H1 (cell line): ENCODE data around the gene MRGPRX2. TPM values are rescaled to one million over a fixed set of nuclear protein-coding genes. Genes with fewer than 3 reads are reported as not detected.
A peak's percentile ranks its signal among the peaks of the same experiment; 100 is the strongest.

ENCODE experiments used
- ATF2 ChIP-seq: IDR thresholded peaks from 2 replicates; pipeline ENCODE4 v1.6.1; 2012; ENCODE audit warnings: low read length, inconsistent platforms
- BACH1 ChIP-seq: IDR thresholded peaks from 2 replicates; pipeline ENCODE4 v1.6.1; 2012; ENCODE audit warnings: low read length, improper control_type of control experiment
- BCL11A ChIP-seq, 2 experiments: IDR thresholded peaks; one replicate each; pipeline ENCODE4 v1.6.1; 2011; ENCODE audit warnings: low read depth in 2 of 2, low read length in 2 of 2, mild to moderate bottlenecking in 2 of 2
- CEBPB ChIP-seq: IDR thresholded peaks from 2 replicates; pipeline ENCODE4 v1.6.1; 2012; ENCODE audit warnings: low read depth, low read length
- CHD1 ChIP-seq: IDR thresholded peaks from 2 replicates; pipeline ENCODE4 v1.6.1; 2012; ENCODE audit warnings: low read depth, low read length, improper control_type of control experiment
- CTCF ChIP-seq, 3 experiments: IDR thresholded peaks; 1 replicate in 2 of 3; 2 replicates in 1 of 3; pipeline versions ENCODE4 v1.5.1 to v1.6.1; 2011; ENCODE audit warnings: low read length in 3 of 3, mild to moderate bottlenecking in 3 of 3, inconsistent platforms in 2 of 3, low read depth in 1 of 3, moderate library complexity in 1 of 3; ENCODE audit not compliant: insufficient read depth in 1 of 3; ENCODE audit errors: control extremely low read depth in 1 of 3
- EZH2 ChIP-seq: fragments of 200-600 bp; sonication (generic); IDR thresholded peaks from 2 replicates; pipeline ENCODE4 v1.7.1; 2012; ENCODE audit warnings: low read depth, mild to moderate bottlenecking, moderate library complexity, low read length, inconsistent platforms; ENCODE audit not compliant: severe bottlenecking
- GABPA ChIP-seq: IDR thresholded peaks from 2 replicates; pipeline ENCODE4 v1.6.1; 2011; ENCODE audit warnings: mild to moderate bottlenecking, low read length, moderate library complexity, borderline replicate concordance; ENCODE audit not compliant: insufficient read depth
- JUN ChIP-seq: IDR thresholded peaks from 2 replicates; pipeline ENCODE4 v1.6.1; 2011; ENCODE audit warnings: low read depth, mild to moderate bottlenecking, improper control_type of control experiment, low read length
- JUND ChIP-seq: IDR thresholded peaks from 2 replicates; pipeline ENCODE4 v1.6.1; 2011; ENCODE audit warnings: mild to moderate bottlenecking, improper control_type of control experiment, low read length
- MAX ChIP-seq: IDR thresholded peaks from 2 replicates; pipeline ENCODE4 v1.6.1; 2012; ENCODE audit warnings: inconsistent platforms
- NANOG ChIP-seq: IDR thresholded peaks from 2 replicates; pipeline ENCODE4 v1.6.1; 2011; ENCODE audit warnings: low read length, low read depth, mild to moderate bottlenecking, inconsistent platforms; ENCODE audit not compliant: insufficient read depth, poor library complexity, severe bottlenecking
- PHF8 ChIP-seq: fragments of 200-600 bp; sonication (generic); conservative IDR thresholded peaks from 2 replicates; pipeline ENCODE4 v1.7.1; 2012; ENCODE audit warnings: low read depth, mild to moderate bottlenecking, inconsistent platforms, low read length, moderate library complexity
- RAD21 ChIP-seq, 2 experiments: IDR thresholded peaks in 1 of 2; conservative IDR thresholded peaks in 1 of 2; 2 replicates each; pipeline ENCODE4 v1.6.1; 2011; ENCODE audit warnings: low read depth in 2 of 2, low read length in 2 of 2, improper control_type of control experiment in 1 of 2, inconsistent platforms in 1 of 2, mild to moderate bottlenecking in 1 of 2, moderate library complexity in 1 of 2
- RFX5 ChIP-seq: IDR thresholded peaks from 2 replicates; pipeline ENCODE4 v1.6.1; 2011; ENCODE audit warnings: low read depth, low read length, improper control_type of control experiment, borderline replicate concordance
- RNF2 ChIP-seq: fragments of 200-900, 300-1000 bp; sonication (generic); IDR thresholded peaks from 2 replicates; pipeline ENCODE4 v1.7.1; 2016; ENCODE audit warnings: borderline replicate concordance, low read depth, mild to moderate bottlenecking, antibody characterized with exemption, low read length; ENCODE audit not compliant: poor library complexity, severe bottlenecking; ENCODE audit errors: missing control alignments
- RXRA ChIP-seq: IDR thresholded peaks from 2 replicates; pipeline ENCODE4 v1.6.1; 2011; ENCODE audit warnings: low read depth, mild to moderate bottlenecking, low read length, moderate library complexity; ENCODE audit not compliant: insufficient read depth
- SP1 ChIP-seq: IDR thresholded peaks from 2 replicates; pipeline ENCODE4 v1.6.1; 2011; ENCODE audit warnings: low read depth, low read length
- TAF1 ChIP-seq: IDR thresholded peaks from 2 replicates; pipeline ENCODE4 v1.6.1; 2011; ENCODE audit warnings: mild to moderate bottlenecking, low read depth, low read length
- YY1 ChIP-seq: IDR thresholded peaks from 2 replicates; pipeline ENCODE4 v1.6.1; 2011; ENCODE audit warnings: low read depth, mild to moderate bottlenecking, low read length
- polyA plus RNA-seq, 7 experiments: library from polyadenylated mRNA; depleted of rRNA in 3 of 7; stranded (reverse) in 5 of 7; unstranded in 2 of 7; fragments of >200 nt in 5 of 7; fragments of 200-250 nt in 2 of 7; gene quantifications; 1 replicate in 5 of 7; 2 replicates in 1 of 7; 4 replicates in 1 of 7; pipeline versions ENCODE4 v1.2.1 to v1.2.3, GENCODE V29; 2011 to 2013; ENCODE audit warnings: missing spikeins in 2 of 7, mixed read lengths in 2 of 7
- total RNA-seq: library from RNA; stranded (reverse); fragmentation: NEBNext Ultra II Directional; extraction: Animal tissue kit (Norgen Biotek cat#: 25700); gene quantifications from 2 replicates; pipeline ENCODE4 v1.2.1, GENCODE V29; 2021

MRGPRX2 gene
- total and polyA plus RNA-seq, 2 of the 8 experiments (the other 6 are each of a cell fraction or from before 2014, with no cell fraction given) = not detected

GRCh38 chr11:19071255-19071654 is 10.7 kb upstream of the MRGPRX2 start (continued):
- peak; percentile 48; the same call in 1 of the 2 replicates for TF ChIP-seq BACH1
- TF ChIP-seq EZH2 = no peak
- TF ChIP-seq SP1 = peak; percentile 24; the same call in 1 of the 2 replicates
- TF ChIP-seq YY1 = no peak
- no peak for TF ChIP-seq RFX5
- TF ChIP-seq RAD21 (IDR thresholded peaks at IDR 0.05 in 1 of 2, conservative IDR thresholded peaks at IDR 0.05 in 1 of 2; ENCODE audit: low read depth in 2 of 2, low read length in 2 of 2) = peak; percentile 93 to 96
- no peak for TF ChIP-seq BCL11A (IDR thresholded peaks at IDR 0.05; ENCODE audit: low read depth in 2 of 2, low read length in 2 of 2)
- TF ChIP-seq NANOG = no peak
- TF ChIP-seq RXRA = no peak
- peak; percentile 41; the same call in 1 of the 2 replicates for TF ChIP-seq CEBPB
- peak; percentile 92 for TF ChIP-seq ATF2
- TF ChIP-seq CHD1 = no peak
- no peak for TF ChIP-seq RNF2
- no peak for TF ChIP-seq GABPA
- no peak for TF ChIP-seq JUN
- TF ChIP-seq PHF8 = no peak
- peak; percentile 57 to 100 (median 95) for TF ChIP-seq CTCF (IDR thresholded peaks at IDR 0.05; ENCODE audit: control extremely low read depth in 1 of 3, insufficient read depth in 1 of 3, low read depth in 1 of 3, low read length in 3 of 3)
- peak; percentile 50; the same call in 1 of the 2 replicates for TF ChIP-seq MAX
- TF ChIP-seq TAF1 = no peak
- TF ChIP-seq JUND = 0 out of 2 replicates have a peak, but pooled peaks have one; percentile 56
